RWPE1 (cell line): ENCODE data around the gene SEMA6A.

Experiments
- CTCF ChIA-PET: fragments of 350-600 bp; sonication (Branson Sonifier 250); formaldehyde crosslinking; extraction: SDS; loops from one replicate; lab custom pipeline; 2021; lab: Yijun Ruan, JAX
- POLR2A ChIA-PET: fragments of 400-600 bp; formaldehyde crosslinking; extraction: SDS; loops from one replicate; lab custom pipeline; 2020; ENCODE audit warnings: antibody characterized with exemption; ENCODE audit not compliant: low non-redundant PET; lab: Yijun Ruan, JAX
- DNase-seq: peaks from one replicate; pipeline ENCODE4 v3.0.0; 2012; ENCODE audit warnings: low spot score
- H3K27ac ChIP-seq: fragments of 450-650 bp; 2 replicates; pipeline ENCODE4 v1.5.1; 2017
- TF ChIP-seq, protein P1 (sequence below): fragments of 450-650 bp; conservative IDR thresholded peaks from 2 replicates; pipeline ENCODE4 v1.5.1; 2017; ENCODE audit warnings: low read depth, mild to moderate bottlenecking

The SEMA6A gene

DNA sequence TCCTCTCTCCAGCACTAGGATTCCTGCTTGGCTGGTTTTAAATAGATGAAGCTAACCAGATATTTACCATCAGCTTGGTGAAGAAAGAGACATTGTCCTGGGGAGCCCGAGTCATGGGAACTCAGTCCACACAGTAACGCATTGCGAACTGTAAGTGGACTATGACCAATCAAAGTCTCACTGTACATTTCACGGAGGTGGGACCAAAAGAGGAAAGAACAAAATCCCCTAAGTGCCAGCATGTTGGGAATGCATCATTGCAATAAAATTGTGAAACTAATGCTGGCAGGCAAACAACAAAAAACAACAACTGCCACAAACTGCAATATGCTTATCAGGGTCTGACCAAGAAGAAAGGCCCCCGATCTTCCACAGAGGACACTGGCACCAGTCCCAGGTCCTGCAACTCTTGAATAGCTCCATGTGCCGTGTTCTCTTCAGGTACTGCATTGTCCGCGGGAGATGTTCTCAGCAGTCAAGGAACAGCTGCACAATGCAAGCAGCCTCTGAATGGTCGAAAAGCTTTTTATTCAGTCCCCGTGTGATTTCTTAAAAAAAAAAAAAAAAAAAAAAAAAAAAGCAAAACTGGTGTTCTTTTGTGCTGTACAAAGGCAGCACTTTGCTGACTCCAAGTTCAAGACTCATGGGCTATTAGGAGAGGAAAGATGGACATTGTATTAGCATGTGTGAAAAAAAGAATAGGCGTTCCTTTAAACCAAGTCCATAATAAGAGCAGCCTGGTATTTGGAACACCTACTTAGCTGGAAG lies 38.1 kb downstream of the SEMA6A start:
- ChIA-PET CTCF (no interaction called here), POLR2A (no interaction called here)
- DNase-seq, result no peak
- TF ChIP-seq, protein P1, sequence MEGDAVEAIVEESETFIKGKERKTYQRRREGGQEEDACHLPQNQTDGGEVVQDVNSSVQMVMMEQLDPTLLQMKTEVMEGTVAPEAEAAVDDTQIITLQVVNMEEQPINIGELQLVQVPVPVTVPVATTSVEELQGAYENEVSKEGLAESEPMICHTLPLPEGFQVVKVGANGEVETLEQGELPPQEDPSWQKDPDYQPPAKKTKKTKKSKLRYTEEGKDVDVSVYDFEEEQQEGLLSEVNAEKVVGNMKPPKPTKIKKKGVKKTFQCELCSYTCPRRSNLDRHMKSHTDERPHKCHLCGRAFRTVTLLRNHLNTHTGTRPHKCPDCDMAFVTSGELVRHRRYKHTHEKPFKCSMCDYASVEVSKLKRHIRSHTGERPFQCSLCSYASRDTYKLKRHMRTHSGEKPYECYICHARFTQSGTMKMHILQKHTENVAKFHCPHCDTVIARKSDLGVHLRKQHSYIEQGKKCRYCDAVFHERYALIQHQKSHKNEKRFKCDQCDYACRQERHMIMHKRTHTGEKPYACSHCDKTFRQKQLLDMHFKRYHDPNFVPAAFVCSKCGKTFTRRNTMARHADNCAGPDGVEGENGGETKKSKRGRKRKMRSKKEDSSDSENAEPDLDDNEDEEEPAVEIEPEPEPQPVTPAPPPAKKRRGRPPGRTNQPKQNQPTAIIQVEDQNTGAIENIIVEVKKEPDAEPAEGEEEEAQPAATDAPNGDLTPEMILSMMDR, result no peak
- no peak overlapping the region for H3K27ac ChIP-seq

DNA sequence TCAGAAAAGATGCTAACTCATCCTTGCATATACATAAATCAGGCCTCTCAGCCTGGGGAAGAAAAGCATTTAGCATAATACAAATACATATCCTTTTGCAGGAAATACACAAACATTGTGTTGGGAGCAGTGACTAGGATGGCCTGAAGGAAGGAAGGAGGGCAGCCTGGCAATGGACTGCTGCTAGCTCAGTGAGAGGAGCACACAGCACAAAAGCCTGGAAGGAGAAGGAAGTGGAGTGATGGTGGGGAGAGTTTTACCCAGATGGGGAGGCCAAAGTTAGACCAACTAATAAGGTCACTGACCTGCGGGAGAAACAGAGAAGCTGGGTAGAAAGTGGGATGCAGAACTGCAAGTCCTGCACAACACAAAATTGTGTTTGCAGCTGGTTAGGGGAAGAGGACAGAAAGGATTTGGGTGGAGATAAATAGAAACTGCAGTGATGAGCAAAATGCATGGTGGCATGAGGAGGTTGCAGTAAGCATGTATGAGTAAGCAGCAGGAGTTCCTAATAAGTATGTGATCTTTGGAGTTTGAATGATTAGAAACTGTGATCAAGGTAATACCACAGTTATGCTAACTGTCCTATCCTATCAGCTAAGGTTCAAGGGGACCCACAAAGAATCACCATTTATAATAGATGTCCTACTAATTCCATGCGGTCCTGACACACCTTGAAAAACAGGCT lies 39.5 kb downstream of the SEMA6A start:
- ChIA-PET CTCF (no interaction called here), POLR2A (no interaction called here)
- no peak overlapping the region for H3K27ac ChIP-seq
- no peak for DNase-seq
- TF ChIP-seq, protein P1, result no peak

DNA sequence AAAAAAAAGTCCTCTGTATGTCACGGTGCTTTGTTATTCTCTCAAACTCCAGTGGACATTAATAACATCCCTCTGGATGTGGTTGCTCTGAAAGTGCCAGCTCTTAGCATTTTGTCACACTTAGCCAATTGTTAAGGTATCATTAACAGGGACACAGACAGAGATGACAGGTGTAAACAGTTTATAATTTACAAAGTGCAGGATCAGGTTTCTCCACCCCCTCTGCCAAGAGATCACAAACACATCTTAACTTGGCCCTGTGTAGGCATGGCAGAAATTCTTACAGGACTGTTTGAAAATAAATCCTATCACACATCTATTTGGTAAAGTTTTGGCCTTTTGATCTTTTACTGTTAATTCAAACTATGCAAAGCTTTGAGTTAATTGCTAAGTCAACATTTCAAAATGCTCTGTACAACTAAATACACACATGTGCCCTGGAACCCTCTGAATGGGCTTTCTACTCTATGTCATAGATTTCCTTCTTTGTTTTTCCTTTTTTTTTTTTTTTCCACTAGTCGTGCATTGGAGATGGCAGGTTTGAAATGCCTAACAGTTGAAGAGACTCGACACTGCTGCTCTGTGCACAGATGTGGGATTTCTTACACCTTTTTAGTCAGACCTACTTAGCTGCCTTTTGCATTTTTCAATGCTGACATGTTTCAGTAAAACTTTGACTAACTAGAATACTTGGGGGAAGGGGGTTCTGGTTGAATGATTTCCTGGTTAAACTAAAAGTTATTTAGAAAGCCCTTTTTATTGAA lies 41.7 kb downstream of the SEMA6A start:
- CTCF ChIA-PET, result interaction anchor here (0.6 to 0.7 kb wide), 3 partner anchors 223 to 1125 kb away, joined by 3 read pairs; no protein-coding TSS in a partner anchor
- POLR2A ChIA-PET, result no interaction called here

DNA sequence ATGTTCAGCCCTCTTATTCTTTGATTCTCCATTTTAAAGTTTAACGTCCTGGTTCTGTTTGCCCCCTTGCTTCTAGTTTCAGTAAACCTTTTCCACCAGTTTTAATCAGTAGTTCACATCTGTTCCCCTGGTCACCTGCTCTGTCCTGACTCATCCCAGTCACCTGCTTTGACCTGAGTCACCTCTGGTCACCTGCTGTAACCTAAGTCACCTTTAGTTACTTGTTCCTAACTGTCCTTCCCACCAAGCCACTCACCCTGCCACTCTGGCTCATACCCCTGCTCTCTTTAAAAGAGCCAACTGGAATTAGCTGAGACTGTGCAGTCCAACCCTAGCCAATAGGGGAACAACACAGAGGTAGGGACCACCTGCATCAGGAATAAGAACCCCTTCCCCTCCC lies 43.0 kb downstream of the SEMA6A start:
- TF ChIP-seq, protein P1, result no peak
- POLR2A ChIA-PET, result no interaction called here
- no peak overlapping the region for H3K27ac ChIP-seq
- CTCF ChIA-PET, result no interaction called here
- no peak for DNase-seq

More for the DNA sequence above, 41.7 kb downstream of the SEMA6A start:
- no peak for DNase-seq
- no peak overlapping the region for H3K27ac ChIP-seq
- TF ChIP-seq, protein P1, result no peak

DNA sequence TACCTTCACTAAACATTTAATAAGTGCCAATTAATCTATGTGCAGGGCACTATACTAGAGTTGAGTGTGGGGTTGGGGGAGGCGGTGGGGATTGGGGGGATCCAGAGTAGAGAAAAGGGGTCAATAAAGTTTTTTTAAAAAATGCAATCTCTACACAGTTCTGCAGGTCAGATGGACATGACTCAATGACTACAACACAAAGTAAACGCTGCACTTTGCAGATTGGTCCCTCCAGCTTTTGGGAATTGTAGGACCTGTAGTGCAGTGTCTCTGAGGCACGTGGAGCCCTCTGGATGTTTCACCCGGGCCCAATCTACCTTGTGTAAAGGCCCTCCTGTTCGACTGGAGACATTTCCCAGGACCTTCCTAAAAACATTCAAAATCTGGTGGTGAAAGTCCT lies 43.5 kb downstream of the SEMA6A start:
- POLR2A ChIA-PET, result no interaction called here
- no peak overlapping the region for H3K27ac ChIP-seq

More for the DNA sequence above, 43.5 kb downstream of the SEMA6A start:
- no peak for DNase-seq
- CTCF ChIA-PET, result no interaction called here
- TF ChIP-seq, protein P1, result no peak
